GM23338 (cell line): ENCODE measurements around the gene TBCB. TPM values are rescaled to one million over a fixed set of nuclear protein-coding genes. Genes with fewer than 3 reads are reported as not detected.

ENCODE experiments used
- ATAC-seq: fragments of 200-7000 bp; cut with Tn5 transposase; 3 replicates; pipeline ENCODE4 v1.9.1; 2020
- DNase-seq: peaks from one replicate; pipeline ENCODE4 v3.0.0-alpha.2; 2015; ENCODE audit warnings: low spot score
- H2AFZ ChIP-seq: fragments of 200-600 bp; sonication (generic); 2 replicates; pipeline ENCODE4 v1.8.0; 2016; ENCODE audit warnings: antibody characterized with exemption, mild to moderate bottlenecking, moderate library complexity
- H3F3A ChIP-seq: fragments of 200-600 bp; sonication (generic); replicated peaks from 2 replicates; pipeline ENCODE4 v1.8.0; 2017; ENCODE audit warnings: antibody characterized with exemption, mixed run types, low read depth
- H3K27ac ChIP-seq: fragments of 200-600 bp; sonication (generic); 2 replicates; pipeline ENCODE4 v1.6.1; 2016; ENCODE audit warnings: low read depth
- H3K27me3 ChIP-seq: fragments of 200-600 bp; sonication (generic); 2 replicates; pipeline ENCODE4 v1.8.0; 2016; ENCODE audit warnings: mild to moderate bottlenecking, mixed run types, moderate library complexity; ENCODE audit not compliant: insufficient read depth
- H3K36me3 ChIP-seq: fragments of 200-600 bp; sonication (generic); 2 replicates; pipeline ENCODE4 v1.8.0; 2016; ENCODE audit warnings: mild to moderate bottlenecking; ENCODE audit not compliant: insufficient read depth
- H3K4me1 ChIP-seq: fragments of 200-600 bp; sonication (generic); 2 replicates; pipeline ENCODE4 v1.8.0; 2016; ENCODE audit warnings: mild to moderate bottlenecking, moderate library complexity; ENCODE audit not compliant: insufficient read depth
- H3K4me2 ChIP-seq: fragments of 200-600 bp; sonication (generic); 2 replicates; pipeline ENCODE4 v1.7.1; 2017; ENCODE audit warnings: mixed run types
- H3K4me3 ChIP-seq: fragments of 200-600 bp; sonication (generic); 2 replicates; pipeline ENCODE4 v1.6.1; 2016; ENCODE audit warnings: mixed run types
- H3K79me2 ChIP-seq: fragments of 200-600 bp; sonication (generic); replicated peaks from 2 replicates; pipeline ENCODE4 v1.8.0; 2017; ENCODE audit warnings: mild to moderate bottlenecking; ENCODE audit not compliant: insufficient read depth
- H3K9me2 ChIP-seq: fragments of 200-600 bp; sonication (generic); 2 replicates; pipeline ENCODE4 v1.8.0; 2017; ENCODE audit not compliant: insufficient read depth
- H4K20me1 ChIP-seq: fragments of 200-600 bp; sonication (generic); replicated peaks from 2 replicates; pipeline ENCODE4 v1.8.0; 2017; ENCODE audit warnings: mild to moderate bottlenecking; ENCODE audit not compliant: insufficient read depth
- H3K27ac Mint-ChIP-seq: 2 replicates; pipeline ENCODE4 v1.8.0; 2020; ENCODE audit warnings: inconsistent platforms, mild to moderate bottlenecking, moderate library complexity, mixed read lengths
- H3K27me3 Mint-ChIP-seq: 3 replicates; pipeline ENCODE4 v1.8.0; 2022; ENCODE audit warnings: low read depth, mild to moderate bottlenecking, moderate library complexity, mixed read lengths, inconsistent platforms; ENCODE audit not compliant: insufficient read depth, poor library complexity
- H3K36me3 Mint-ChIP-seq: 3 replicates; pipeline ENCODE4 v1.8.0; 2021; ENCODE audit warnings: low read depth, mild to moderate bottlenecking, inconsistent platforms, moderate library complexity, mixed read lengths
- H3K4me1 Mint-ChIP-seq: 3 replicates; pipeline ENCODE4 v1.8.0; 2020; ENCODE audit warnings: mild to moderate bottlenecking, inconsistent platforms, mixed read lengths
- H3K4me3 Mint-ChIP-seq: 3 replicates; pipeline ENCODE4 v1.8.0; 2021; ENCODE audit warnings: moderate library complexity, mild to moderate bottlenecking, inconsistent platforms, mixed read lengths
- H3K9me3 Mint-ChIP-seq: 3 replicates; pipeline ENCODE4 v1.8.0; 2020; ENCODE audit warnings: moderate library complexity, mild to moderate bottlenecking, inconsistent platforms, mixed read lengths
- EZH2 ChIP-seq: fragments of 200-600 bp; sonication (generic); IDR thresholded peaks from one replicate; pipeline ENCODE4 v1.8.0; 2017; ENCODE audit warnings: antibody characterized with exemption, mild to moderate bottlenecking, low read depth; ENCODE audit not compliant: unreplicated experiment
- EZH2phosphoT487 ChIP-seq: fragments of 200-600 bp; sonication (generic); IDR thresholded peaks from one replicate; pipeline ENCODE4 v1.8.1; 2018; ENCODE audit warnings: antibody characterized with exemption; ENCODE audit not compliant: unreplicated experiment
- JUNB ChIP-seq: IDR thresholded peaks from one replicate; pipeline ENCODE4 v1.6.1; 2016; ENCODE audit warnings: antibody characterized with exemption; ENCODE audit not compliant: unreplicated experiment
- NANOG ChIP-seq: IDR thresholded peaks from 2 replicates; pipeline ENCODE4 v1.6.1; 2016; ENCODE audit warnings: antibody characterized with exemption, borderline replicate concordance
- ZNF114 ChIP-seq: fragments of 250-450 bp; sonication (Bioruptor Pico); IDR thresholded peaks from 2 replicates; pipeline ENCODE4 v1.5.0; 2020; ENCODE audit warnings: mild to moderate bottlenecking, moderate library complexity
- ZNF331 ChIP-seq: fragments of 250-450 bp; sonication (Bioruptor Pico); IDR thresholded peaks from 2 replicates; pipeline ENCODE4 v1.5.0; 2020; ENCODE audit warnings: low read depth, mild to moderate bottlenecking, moderate library complexity
- polyA plus RNA-seq: library from polyadenylated mRNA; unstranded; fragments of >200 nt; fragmentation: Nextera tagmentation; extraction: Ambion mirVana; gene quantifications from 2 replicates; pipeline ENCODE4 v1.2.1, GENCODE V29; 2016
- total RNA-seq: library from RNA; depleted of rRNA; stranded (reverse); fragments of >200 nt; shearing (Covaris generic); gene quantifications from 2 replicates; pipeline ENCODE4 v1.2.3, GENCODE V29; 2014
- TF ChIP-seq, protein P1 (sequence below), 2 experiments: fragments of 200-600 bp in 1 of 2; sonication (generic) in 1 of 2; conservative IDR thresholded peaks; 2 replicates each; pipeline versions ENCODE4 v1.5.1 to v1.6.1; 2016 to 2017; ENCODE audit warnings: antibody characterized with exemption in 2 of 2, low read depth in 2 of 2, mild to moderate bottlenecking in 2 of 2, moderate library complexity in 1 of 2
- TF ChIP-seq, protein P2 (sequence below): IDR thresholded peaks from one replicate; pipeline ENCODE4 v1.6.1; 2018; ENCODE audit warnings: antibody characterized with exemption; ENCODE audit not compliant: unreplicated experiment

TBCB gene
- total and polyA plus RNA-seq, 2 experiments from 2014 or later: 275 to 290 TPM

DNA sequence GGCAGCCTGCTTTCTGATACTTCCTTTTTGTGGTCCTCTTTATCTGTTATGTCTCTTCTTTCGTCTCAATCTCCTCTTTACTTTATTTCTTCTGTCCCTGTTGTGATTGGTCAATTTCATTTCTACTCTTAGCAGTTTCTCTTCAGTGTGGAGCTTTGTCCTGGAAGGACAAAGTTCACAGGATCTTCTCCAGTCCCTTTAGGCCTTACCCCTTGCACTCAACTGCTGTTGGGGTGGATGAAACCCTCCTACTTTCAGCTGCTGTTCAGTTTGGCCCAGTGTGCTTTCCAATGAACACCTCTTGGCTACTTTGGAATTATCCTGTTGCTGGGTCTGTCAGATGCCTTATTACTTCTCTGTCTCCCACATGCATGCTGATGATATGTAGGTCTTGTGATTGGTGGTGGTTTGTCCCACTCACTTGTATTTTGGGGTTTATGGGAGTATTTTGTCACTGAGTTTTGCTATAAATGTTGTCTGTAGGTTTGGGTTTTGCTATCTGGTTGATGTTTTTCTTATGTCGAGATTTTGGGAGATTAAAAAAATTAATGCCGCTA lies 35.8 kb upstream of the TBCB start:
- TF ChIP-seq EZH2 (no peak), EZH2phosphoT487 (no peak), JUNB (no peak)
- TF ChIP-seq, protein P1, sequence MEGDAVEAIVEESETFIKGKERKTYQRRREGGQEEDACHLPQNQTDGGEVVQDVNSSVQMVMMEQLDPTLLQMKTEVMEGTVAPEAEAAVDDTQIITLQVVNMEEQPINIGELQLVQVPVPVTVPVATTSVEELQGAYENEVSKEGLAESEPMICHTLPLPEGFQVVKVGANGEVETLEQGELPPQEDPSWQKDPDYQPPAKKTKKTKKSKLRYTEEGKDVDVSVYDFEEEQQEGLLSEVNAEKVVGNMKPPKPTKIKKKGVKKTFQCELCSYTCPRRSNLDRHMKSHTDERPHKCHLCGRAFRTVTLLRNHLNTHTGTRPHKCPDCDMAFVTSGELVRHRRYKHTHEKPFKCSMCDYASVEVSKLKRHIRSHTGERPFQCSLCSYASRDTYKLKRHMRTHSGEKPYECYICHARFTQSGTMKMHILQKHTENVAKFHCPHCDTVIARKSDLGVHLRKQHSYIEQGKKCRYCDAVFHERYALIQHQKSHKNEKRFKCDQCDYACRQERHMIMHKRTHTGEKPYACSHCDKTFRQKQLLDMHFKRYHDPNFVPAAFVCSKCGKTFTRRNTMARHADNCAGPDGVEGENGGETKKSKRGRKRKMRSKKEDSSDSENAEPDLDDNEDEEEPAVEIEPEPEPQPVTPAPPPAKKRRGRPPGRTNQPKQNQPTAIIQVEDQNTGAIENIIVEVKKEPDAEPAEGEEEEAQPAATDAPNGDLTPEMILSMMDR (conservative IDR thresholded peaks at IDR 0.05; ENCODE audit: low read depth in 2 of 2): no peak
- Histone ChIP-seq H3K79me2 (no peaks in the 10 kb centered on the region), H3K4me1 (no peaks in the 10 kb centered on the region), H2AFZ (no peak overlapping the region), H3K9me2 (no peaks in the 10 kb centered on the region), H3F3A (0 out of 2 replicates have a peak, but pooled peaks cover 11% of the 10 kb centered on the region), H3K27ac (peak overlapping the region; percentile 26; the same call in 1 of the 2 replicates), H3K4me3 (no peak overlapping the region), H3K4me2 (no peak overlapping the region), H3K27me3 (no peaks in the 10 kb centered on the region), H4K20me1 (peaks cover 29% of the 10 kb centered on the region), H3K36me3 (peaks cover 40% of the 10 kb centered on the region)
- Mint-ChIP-seq H3K27me3 (peaks cover 6% of the 10 kb centered on the region), H3K9me3 (no peaks in the 10 kb centered on the region), H3K36me3 (peaks cover 68% of the 10 kb centered on the region), H3K4me1 (no peaks in the 10 kb centered on the region), H3K4me3 (no peak overlapping the region), H3K27ac (peak overlapping the region; percentile 6; the same call in 1 of the 2 replicates)
- DNase-seq: no peak
- ATAC-seq: no peak

DNA sequence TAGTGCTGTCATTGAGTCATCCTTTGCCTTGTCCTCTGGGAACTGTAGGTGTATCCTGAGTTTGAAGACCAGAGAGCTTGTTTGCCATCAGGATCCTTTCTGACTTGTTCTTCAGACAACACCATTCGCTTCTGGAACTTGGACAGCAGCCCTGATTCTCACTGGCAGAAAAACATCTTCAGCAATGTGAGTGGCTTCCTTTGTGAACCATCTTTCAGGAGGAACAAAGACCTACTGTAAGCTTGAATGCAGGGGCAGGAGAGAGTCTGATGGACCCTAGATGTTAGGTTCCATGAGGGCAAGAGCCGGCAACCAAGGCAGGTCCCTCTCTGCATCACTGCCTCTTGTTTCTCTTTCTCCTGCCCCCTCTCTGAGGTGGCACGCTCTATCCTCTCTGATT lies 33.9 kb upstream of the TBCB start:
- Mint-ChIP-seq H3K9me3 (no peaks in the 10 kb centered on the region), H3K4me1 (no peaks in the 10 kb centered on the region), H3K27me3 (peaks cover 6% of the 10 kb centered on the region), H3K27ac (no peak overlapping the region), H3K4me3 (no peak overlapping the region), H3K36me3 (peaks cover 69% of the 10 kb centered on the region)
- ATAC-seq: no peak
- H3K27ac ChIP-seq: no peak overlapping the region
- no peak overlapping the region for H3K4me2 ChIP-seq
- H4K20me1 ChIP-seq: peaks cover 20% of the 10 kb centered on the region
- peaks cover 30% of the 10 kb centered on the region for H3K36me3 ChIP-seq
- no peaks in the 10 kb centered on the region for H3K27me3 ChIP-seq
- H3K4me3 ChIP-seq: no peak overlapping the region
- DNase-seq: no peak
- no peak overlapping the region for H2AFZ ChIP-seq
- H3K9me2 ChIP-seq: no peaks in the 10 kb centered on the region
- no peaks in the 10 kb centered on the region for H3K79me2 ChIP-seq
- 0 out of 2 replicates have a peak, but pooled peaks cover 11% of the 10 kb centered on the region for H3F3A ChIP-seq
- no peak for TF ChIP-seq ZNF331 (CRISPR knock-in tag)
- TF ChIP-seq, protein P2, sequence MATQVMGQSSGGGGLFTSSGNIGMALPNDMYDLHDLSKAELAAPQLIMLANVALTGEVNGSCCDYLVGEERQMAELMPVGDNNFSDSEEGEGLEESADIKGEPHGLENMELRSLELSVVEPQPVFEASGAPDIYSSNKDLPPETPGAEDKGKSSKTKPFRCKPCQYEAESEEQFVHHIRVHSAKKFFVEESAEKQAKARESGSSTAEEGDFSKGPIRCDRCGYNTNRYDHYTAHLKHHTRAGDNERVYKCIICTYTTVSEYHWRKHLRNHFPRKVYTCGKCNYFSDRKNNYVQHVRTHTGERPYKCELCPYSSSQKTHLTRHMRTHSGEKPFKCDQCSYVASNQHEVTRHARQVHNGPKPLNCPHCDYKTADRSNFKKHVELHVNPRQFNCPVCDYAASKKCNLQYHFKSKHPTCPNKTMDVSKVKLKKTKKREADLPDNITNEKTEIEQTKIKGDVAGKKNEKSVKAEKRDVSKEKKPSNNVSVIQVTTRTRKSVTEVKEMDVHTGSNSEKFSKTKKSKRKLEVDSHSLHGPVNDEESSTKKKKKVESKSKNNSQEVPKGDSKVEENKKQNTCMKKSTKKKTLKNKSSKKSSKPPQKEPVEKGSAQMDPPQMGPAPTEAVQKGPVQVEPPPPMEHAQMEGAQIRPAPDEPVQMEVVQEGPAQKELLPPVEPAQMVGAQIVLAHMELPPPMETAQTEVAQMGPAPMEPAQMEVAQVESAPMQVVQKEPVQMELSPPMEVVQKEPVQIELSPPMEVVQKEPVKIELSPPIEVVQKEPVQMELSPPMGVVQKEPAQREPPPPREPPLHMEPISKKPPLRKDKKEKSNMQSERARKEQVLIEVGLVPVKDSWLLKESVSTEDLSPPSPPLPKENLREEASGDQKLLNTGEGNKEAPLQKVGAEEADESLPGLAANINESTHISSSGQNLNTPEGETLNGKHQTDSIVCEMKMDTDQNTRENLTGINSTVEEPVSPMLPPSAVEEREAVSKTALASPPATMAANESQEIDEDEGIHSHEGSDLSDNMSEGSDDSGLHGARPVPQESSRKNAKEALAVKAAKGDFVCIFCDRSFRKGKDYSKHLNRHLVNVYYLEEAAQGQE: no peak
- TF ChIP-seq NANOG: no peak
- no peak for TF ChIP-seq ZNF114 (CRISPR knock-in tag)
- no peaks in the 10 kb centered on the region for H3K4me1 ChIP-seq
